ENCODE measurements around the gene NATD1.

GRCh38 chr17:21293831-21294210 is 40.6 kb upstream of the NATD1 start:
- TF ChIP-seq HDAC2 (IDR thresholded peaks at IDR 0.05) (no peak), CTCF (IDR thresholded peaks at IDR 0.05) (no peak)

All from A549 (cell line).